OCI-LY3 (cell line): ENCODE results near the gene GNAQ.

ENCODE experiments used
- CTCF ChIP-seq: fragments of 200-600, 300-600 bp; sonication (generic); IDR thresholded peaks from 2 replicates; pipeline ENCODE4 v1.5.1; 2014; ENCODE audit warnings: antibody characterized with exemption, low read length, low read depth
- EZH2phosphoT487 ChIP-seq: fragments of 200-600 bp; shearing (Covaris generic); IDR thresholded peaks from 2 replicates; pipeline ENCODE4 v1.6.1; 2018; ENCODE audit warnings: antibody characterized with exemption, mixed run types, low read depth

- TF ChIP-seq CTCF (no peak), EZH2phosphoT487 (no peak)
These were observed 1.9 kb downstream of the GNAQ start for GRCh38 chr9:78029551-78030295.
